ENCODE results near the gene USP8.
"Not testable (repeated sequence)": the region's sequence is repeated elsewhere in the genome, so short reads cannot be mapped to it uniquely, and the experiment has no call there.

USP8 gene

GRCh38 chr15:50435772-50436171, 11.6 kb downstream of the USP8 start:
- DNase-seq (ENCODE audit: low read depth), result no peak
- H3K4me3 ChIP-seq (ENCODE audit: low read depth, low read length), result no peak overlapping the region

GRCh38 chr15:50438251-50438650, 14.0 kb downstream of the USP8 start:
- no peak for DNase-seq (ENCODE audit: low read depth)
- no peak overlapping the region for H3K4me3 ChIP-seq (ENCODE audit: low read depth, low read length)

- no peak for DNase-seq (ENCODE audit: low read depth)
- no peak overlapping the region for H3K4me3 ChIP-seq (ENCODE audit: low read depth, low read length)
Measured at GRCh38 chr15:50440932-50441331, 16.7 kb downstream of the USP8 start.

- no peak for DNase-seq (ENCODE audit: low read depth)
- no peak overlapping the region for H3K4me3 ChIP-seq (ENCODE audit: low read depth, low read length)
Measured at GRCh38 chr15:50452927-50453326, 28.7 kb downstream of the USP8 start.

- H3K4me3 ChIP-seq (ENCODE audit: low read depth, low read length), result no peak overlapping the region
- DNase-seq (ENCODE audit: low read depth), result no peak
Measured at GRCh38 chr15:50458348-50459112, 34.3 kb downstream of the USP8 start.

GRCh38 chr15:50463423-50464358, 39.5 kb downstream of the USP8 start:
- no peak for DNase-seq (ENCODE audit: low read depth)
- H3K4me3 ChIP-seq (ENCODE audit: low read depth, low read length), result no peak overlapping the region

- H3K4me3 ChIP-seq (ENCODE audit: low read depth, low read length), result no peak overlapping the region
- DNase-seq (ENCODE audit: low read depth), result no peak
Measured at GRCh38 chr15:50471072-50471471, 46.9 kb downstream of the USP8 start.

GRCh38 chr15:50476143-50476542, 51.9 kb downstream of the USP8 start:
- no peak for DNase-seq (ENCODE audit: low read depth)
- no peak overlapping the region for H3K4me3 ChIP-seq (ENCODE audit: low read depth, low read length)

- no peak overlapping the region for H3K4me3 ChIP-seq (ENCODE audit: low read depth, low read length)
- no peak for DNase-seq (ENCODE audit: low read depth)
Measured at GRCh38 chr15:50484781-50485180, 60.6 kb downstream of the USP8 start.

GRCh38 chr15:50485389-50485788, 61.2 kb downstream of the USP8 start:
- DNase-seq (ENCODE audit: low read depth), result no peak
- H3K4me3 ChIP-seq (ENCODE audit: low read depth, low read length), result no peak overlapping the region

- DNase-seq (ENCODE audit: low read depth), result no peak
- no peak overlapping the region for H3K4me3 ChIP-seq (ENCODE audit: low read depth, low read length)
Measured at GRCh38 chr15:50487287-50487686, 63.1 kb downstream of the USP8 start.

GRCh38 chr15:50493625-50494024, 69.4 kb downstream of the USP8 start:
- no peak for DNase-seq (ENCODE audit: low read depth)
- no peak overlapping the region for H3K4me3 ChIP-seq (ENCODE audit: low read depth, low read length)

GRCh38 chr15:50494547-50494946, 70.3 kb downstream of the USP8 start:
- H3K4me3 ChIP-seq (ENCODE audit: low read depth, low read length), result not testable (repeated sequence)

GRCh38 chr15:50496692-50497091, 72.5 kb downstream of the USP8 start:
- no peak for DNase-seq (ENCODE audit: low read depth)
- no peak overlapping the region for H3K4me3 ChIP-seq (ENCODE audit: low read depth, low read length)

More at GRCh38 chr15:50494547-50494946, 70.3 kb downstream of the USP8 start:
- DNase-seq (ENCODE audit: low read depth), result not testable (repeated sequence)

- no peak for DNase-seq (ENCODE audit: low read depth)
- H3K4me3 ChIP-seq (ENCODE audit: low read depth, low read length), result no peak overlapping the region
Measured at GRCh38 chr15:50500352-50500751, 76.1 kb downstream of the USP8 start.

GRCh38 chr15:50501815-50502214, 77.6 kb downstream of the USP8 start:
- no peak for DNase-seq (ENCODE audit: low read depth)
- no peak overlapping the region for H3K4me3 ChIP-seq (ENCODE audit: low read depth, low read length)

- no peak for DNase-seq (ENCODE audit: low read depth)
- no peak overlapping the region for H3K4me3 ChIP-seq (ENCODE audit: low read depth, low read length)
Measured at GRCh38 chr15:50503144-50503543, 78.9 kb downstream of the USP8 start.

- not testable (repeated sequence) for DNase-seq (ENCODE audit: low read depth); H3K4me3 ChIP-seq (ENCODE audit: low read depth, low read length)
Measured at GRCh38 chr15:50505656-50506055, 81.5 kb downstream of the USP8 start.

GRCh38 chr15:50506121-50506520, 81.9 kb downstream of the USP8 start:
- no peak for DNase-seq (ENCODE audit: low read depth)
- H3K4me3 ChIP-seq (ENCODE audit: low read depth, low read length), result no peak overlapping the region

- H3K4me3 ChIP-seq (ENCODE audit: low read depth, low read length), result no peak overlapping the region
- no peak for DNase-seq (ENCODE audit: low read depth)
Measured at GRCh38 chr15:50513001-50513400, 88.8 kb downstream of the USP8 start.
